ENCODE data around the gene FPR2. TPM values are rescaled to one million over a fixed set of nuclear protein-coding genes. Genes with fewer than 3 reads are reported as not detected.

Gene FPR2
- polyA plus RNA-seq, 1 donor (not counting 4 experiments of a cell fraction or from before 2014, with no cell fraction given): 0.05 TPM

GRCh38 chr19:51784922-51785690, 24.1 kb downstream of the FPR2 start:
- Histone ChIP-seq H3K36me3 (ENCODE audit: control insufficient read depth in 2 of 2, extremely low read depth in 1 of 2, insufficient read depth in 2 of 2, low read length in 2 of 2) (no peaks in the 10 kb centered on the region), H3K4me3 (ENCODE audit: control insufficient read depth in 2 of 3, extremely low read depth in 1 of 3, insufficient read depth in 2 of 3, low read depth in 1 of 3, low read length in 3 of 3) (no peak overlapping the region), H3K9me1 (ENCODE audit: control insufficient read depth, extremely low read depth, insufficient read depth, low read length) (no peaks in the 10 kb centered on the region), H3K9me3 (ENCODE audit: control insufficient read depth, low read depth, low read length) (no peaks in the 10 kb centered on the region), H3K27ac (ENCODE audit: control insufficient read depth, insufficient read depth, low read length) (peak overlapping the region; percentile 56), H3K4me2 (ENCODE audit: control insufficient read depth, extremely low read depth, insufficient read depth, low read depth, low read length) (peak overlapping the region; percentile 41), H3K4me1 (ENCODE audit: control insufficient read depth, extremely low read depth, insufficient read depth, low read length) (peaks cover 14% of the 10 kb centered on the region), H3K9ac (ENCODE audit: control insufficient read depth, extremely low read depth, insufficient read depth, low read length) (no peak overlapping the region), H3K79me2 (ENCODE audit: control insufficient read depth, insufficient read depth, low read length) (no peaks in the 10 kb centered on the region), H2AFZ (ENCODE audit: control insufficient read depth, low read length) (peak overlapping the region; percentile 58), H3K27me3 (ENCODE audit: control insufficient read depth, extremely low read depth, insufficient read depth, low read length) (peaks cover 3% of the 10 kb centered on the region), H4K20me1 (ENCODE audit: control insufficient read depth, extremely low read depth, insufficient read depth, low read length) (no peaks in the 10 kb centered on the region)
- FAIRE-seq (peak; percentile 58), DNase-seq (ENCODE audit: low read depth, low spot score) (peak; percentile 93)
- dilution Hi-C loops (cut with MboI; ENCODE audit: extremely low pct_ligation_motif_present, low sequenced_read_pairs): no loop called here
- TF ChIP-seq EZH2 (IDR thresholded peaks at IDR 0.05; ENCODE audit: low read length) (no peak), CTCF (optimal IDR thresholded peaks at IDR 0.05 in 1 of 3, IDR thresholded peaks at IDR 0.05 in 1 of 3, conservative IDR thresholded peaks at IDR 0.05 in 1 of 3; ENCODE audit: extremely low read depth in 1 of 3, insufficient read depth in 2 of 3, low read length in 3 of 3) (no peak)

GRCh38 chr19:51786646-51787494, 25.9 kb downstream of the FPR2 start:
- no peaks in the 10 kb centered on the region for H3K79me2 ChIP-seq (ENCODE audit: control insufficient read depth, insufficient read depth, low read length)
- no peak for FAIRE-seq

More at GRCh38 chr19:51786646-51787494, 25.9 kb downstream of the FPR2 start:
- no peak overlapping the region for H3K9ac ChIP-seq (ENCODE audit: control insufficient read depth, extremely low read depth, insufficient read depth, low read length)
- H3K4me1 ChIP-seq (ENCODE audit: control insufficient read depth, extremely low read depth, insufficient read depth, low read length): peaks cover 14% of the 10 kb centered on the region
- H3K4me2 ChIP-seq (ENCODE audit: control insufficient read depth, extremely low read depth, insufficient read depth, low read depth, low read length): no peak overlapping the region
- H3K27ac ChIP-seq (ENCODE audit: control insufficient read depth, insufficient read depth, low read length): no peak overlapping the region
- no peak overlapping the region for H2AFZ ChIP-seq (ENCODE audit: control insufficient read depth, low read length)
- H3K4me3 ChIP-seq (ENCODE audit: control insufficient read depth in 2 of 3, extremely low read depth in 1 of 3, insufficient read depth in 2 of 3, low read depth in 1 of 3, low read length in 3 of 3): no peak overlapping the region
- no peaks in the 10 kb centered on the region for H3K9me3 ChIP-seq (ENCODE audit: control insufficient read depth, low read depth, low read length)
- DNase-seq (ENCODE audit: low read depth, low spot score): no peak
- no peaks in the 10 kb centered on the region for H3K9me1 ChIP-seq (ENCODE audit: control insufficient read depth, extremely low read depth, insufficient read depth, low read length)
- TF ChIP-seq EZH2 (IDR thresholded peaks at IDR 0.05; ENCODE audit: low read length) (no peak), CTCF (optimal IDR thresholded peaks at IDR 0.05 in 1 of 3, IDR thresholded peaks at IDR 0.05 in 1 of 3, conservative IDR thresholded peaks at IDR 0.05 in 1 of 3; ENCODE audit: extremely low read depth in 1 of 3, insufficient read depth in 2 of 3, low read length in 3 of 3) (no peak)
- H3K36me3 ChIP-seq (ENCODE audit: control insufficient read depth in 2 of 2, extremely low read depth in 1 of 2, insufficient read depth in 2 of 2, low read length in 2 of 2): no peaks in the 10 kb centered on the region
- dilution Hi-C loops (cut with MboI; ENCODE audit: extremely low pct_ligation_motif_present, low sequenced_read_pairs): no loop called here
- no peaks in the 10 kb centered on the region for H4K20me1 ChIP-seq (ENCODE audit: control insufficient read depth, extremely low read depth, insufficient read depth, low read length)
- H3K27me3 ChIP-seq (ENCODE audit: control insufficient read depth, extremely low read depth, insufficient read depth, low read length): no peaks in the 10 kb centered on the region
